Measurements from ENCODE around the gene AUP1.

- TF ChIP-seq, protein P1, sequence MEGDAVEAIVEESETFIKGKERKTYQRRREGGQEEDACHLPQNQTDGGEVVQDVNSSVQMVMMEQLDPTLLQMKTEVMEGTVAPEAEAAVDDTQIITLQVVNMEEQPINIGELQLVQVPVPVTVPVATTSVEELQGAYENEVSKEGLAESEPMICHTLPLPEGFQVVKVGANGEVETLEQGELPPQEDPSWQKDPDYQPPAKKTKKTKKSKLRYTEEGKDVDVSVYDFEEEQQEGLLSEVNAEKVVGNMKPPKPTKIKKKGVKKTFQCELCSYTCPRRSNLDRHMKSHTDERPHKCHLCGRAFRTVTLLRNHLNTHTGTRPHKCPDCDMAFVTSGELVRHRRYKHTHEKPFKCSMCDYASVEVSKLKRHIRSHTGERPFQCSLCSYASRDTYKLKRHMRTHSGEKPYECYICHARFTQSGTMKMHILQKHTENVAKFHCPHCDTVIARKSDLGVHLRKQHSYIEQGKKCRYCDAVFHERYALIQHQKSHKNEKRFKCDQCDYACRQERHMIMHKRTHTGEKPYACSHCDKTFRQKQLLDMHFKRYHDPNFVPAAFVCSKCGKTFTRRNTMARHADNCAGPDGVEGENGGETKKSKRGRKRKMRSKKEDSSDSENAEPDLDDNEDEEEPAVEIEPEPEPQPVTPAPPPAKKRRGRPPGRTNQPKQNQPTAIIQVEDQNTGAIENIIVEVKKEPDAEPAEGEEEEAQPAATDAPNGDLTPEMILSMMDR (IDR thresholded peaks at IDR 0.05; ENCODE audit: low read depth, low read length), result no peak
- TF ChIP-seq EZH2phosphoT487 (IDR thresholded peaks at IDR 0.05; ENCODE audit: low read depth), result no peak
These were observed 1.0 kb upstream of the AUP1 start for GRCh38 chr2:74530239-74531187.
